Fibroblast of villous mesenchyme (primary cell): Measurements from ENCODE around the gene SNX18. TPM values are rescaled to one million over a fixed set of nuclear protein-coding genes. Genes with fewer than 3 reads are reported as not detected.
A peak's percentile ranks its signal among the peaks of the same experiment; 100 is the strongest.

Source experiments
- DNase-seq: peaks from one replicate; pipeline ENCODE4 v3.0.0-alpha.2; 2010; ENCODE audit warnings: low read depth
- H3K4me3 ChIP-seq: 2 replicates; pipeline ENCODE4 v1.5.1; 2011; ENCODE audit warnings: low read depth, mild to moderate bottlenecking, low read length
- CTCF ChIP-seq: IDR thresholded peaks from 2 replicates; pipeline ENCODE4 v1.5.1; 2012; ENCODE audit warnings: low read depth, mild to moderate bottlenecking, low read length; ENCODE audit not compliant: insufficient read depth
- total RNA-seq: library from RNA; depleted of rRNA; stranded (reverse); fragments of >200 nt; gene quantifications from 2 replicates; pipeline ENCODE4 v1.2.3, GENCODE V29; 2012

Gene SNX18
- total RNA-seq, 1 donor: 51.0 TPM

- no peak for TF ChIP-seq CTCF
- H3K4me3 ChIP-seq: no peak overlapping the region
- no peak for DNase-seq
Observed at GRCh38 chr5:54514291-54514690, 3.3 kb upstream of the SNX18 start.

- no peak overlapping the region for H3K4me3 ChIP-seq
- TF ChIP-seq CTCF: no peak
- DNase-seq: peak; percentile 57
Observed at GRCh38 chr5:54514841-54515432, 2.6 kb upstream of the SNX18 start.

GRCh38 chr5:54515634-54516033 is 1.9 kb upstream of the SNX18 start:
- H3K4me3 ChIP-seq: no peak overlapping the region
- no peak for DNase-seq
- TF ChIP-seq CTCF: no peak

- TF ChIP-seq CTCF: no peak
- no peak overlapping the region for H3K4me3 ChIP-seq
- DNase-seq: no peak
Observed at GRCh38 chr5:54516051-54516655, 1.4 kb upstream of the SNX18 start.

- peak overlapping the region; percentile 36 for H3K4me3 ChIP-seq
- DNase-seq: no peak
- no peak for TF ChIP-seq CTCF
Observed at GRCh38 chr5:54517174-54517511, 416 bp upstream of the SNX18 start.

- TF ChIP-seq CTCF: peak; percentile 8
- H3K4me3 ChIP-seq: peak overlapping the region; percentile 82
- no peak for DNase-seq
Observed at GRCh38 chr5:54518146-54518817, 723 bp downstream of the SNX18 start.
